ENCODE measurements around the gene YAF2.
A peak's percentile ranks its signal among the peaks of the same experiment; 100 is the strongest.

YAF2 gene

DNA sequence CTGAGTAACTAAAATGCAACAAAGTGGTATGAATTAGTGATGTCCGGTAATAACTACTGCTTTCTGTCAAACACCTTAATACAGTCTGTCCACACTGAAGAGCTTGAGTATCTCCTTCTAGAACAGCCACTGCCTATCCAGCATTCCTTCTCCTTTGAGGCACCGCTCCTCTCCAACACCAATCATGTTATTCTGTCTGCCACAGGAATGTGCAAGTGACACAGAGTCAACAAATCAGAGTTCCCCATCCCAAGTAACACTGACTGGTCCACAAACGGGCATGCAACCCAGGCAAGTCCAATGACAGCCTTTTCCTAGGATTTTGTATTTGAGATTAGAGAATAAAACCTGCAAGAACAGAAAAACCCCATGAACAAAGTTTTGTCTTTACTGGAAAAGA is 97.1 kb downstream of the YAF2 start:
- no peak overlapping the region for H3K27ac ChIP-seq
- TF ChIP-seq, protein P1, sequence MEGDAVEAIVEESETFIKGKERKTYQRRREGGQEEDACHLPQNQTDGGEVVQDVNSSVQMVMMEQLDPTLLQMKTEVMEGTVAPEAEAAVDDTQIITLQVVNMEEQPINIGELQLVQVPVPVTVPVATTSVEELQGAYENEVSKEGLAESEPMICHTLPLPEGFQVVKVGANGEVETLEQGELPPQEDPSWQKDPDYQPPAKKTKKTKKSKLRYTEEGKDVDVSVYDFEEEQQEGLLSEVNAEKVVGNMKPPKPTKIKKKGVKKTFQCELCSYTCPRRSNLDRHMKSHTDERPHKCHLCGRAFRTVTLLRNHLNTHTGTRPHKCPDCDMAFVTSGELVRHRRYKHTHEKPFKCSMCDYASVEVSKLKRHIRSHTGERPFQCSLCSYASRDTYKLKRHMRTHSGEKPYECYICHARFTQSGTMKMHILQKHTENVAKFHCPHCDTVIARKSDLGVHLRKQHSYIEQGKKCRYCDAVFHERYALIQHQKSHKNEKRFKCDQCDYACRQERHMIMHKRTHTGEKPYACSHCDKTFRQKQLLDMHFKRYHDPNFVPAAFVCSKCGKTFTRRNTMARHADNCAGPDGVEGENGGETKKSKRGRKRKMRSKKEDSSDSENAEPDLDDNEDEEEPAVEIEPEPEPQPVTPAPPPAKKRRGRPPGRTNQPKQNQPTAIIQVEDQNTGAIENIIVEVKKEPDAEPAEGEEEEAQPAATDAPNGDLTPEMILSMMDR (IDR thresholded peaks at IDR 0.05) = no peak
- intact Hi-C loops (cut with DNase I; ENCODE audit: low total_unique reads) = no loop called here
- H3K27me3 ChIP-seq = no peaks in the 10 kb centered on the region
- no peaks in the 10 kb centered on the region for H3K9me3 ChIP-seq
- peaks cover 0 to 14% (median 12%) of the 10 kb centered on the region in 4 donors for H3K4me1 ChIP-seq
- H3K36me3 ChIP-seq = no peaks in the 10 kb centered on the region
- H3K4me3 ChIP-seq = no peak overlapping the region
- no peak for DNase-seq

DNA sequence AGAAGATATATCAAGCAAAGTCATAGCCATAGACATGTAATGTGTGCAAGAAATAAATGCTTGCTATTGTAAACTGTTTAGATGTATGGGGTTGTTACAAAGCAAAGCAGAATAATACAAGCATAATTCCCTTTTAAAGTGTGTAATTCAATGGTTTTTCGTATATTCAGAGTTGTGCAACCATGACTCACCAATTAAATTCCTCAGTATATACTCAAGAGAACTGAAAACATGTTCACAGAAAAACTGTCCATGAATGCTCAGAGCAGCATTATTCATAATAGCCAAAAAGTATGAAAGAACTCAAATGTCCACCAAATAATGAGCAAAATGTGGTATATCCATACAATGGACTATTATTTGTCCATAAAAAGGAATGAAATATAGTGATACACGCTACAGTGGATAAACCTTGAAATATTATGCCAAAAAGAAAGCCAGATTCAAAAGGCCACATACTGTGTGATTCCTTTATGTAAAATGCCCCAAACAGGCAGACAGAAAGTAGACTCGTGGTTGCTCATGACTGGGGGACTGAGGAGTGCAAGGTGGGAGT is 102.7 kb downstream of the YAF2 start:
- no peak for DNase-seq
- Histone ChIP-seq H3K27ac (no peak overlapping the region), H3K4me1 (peaks cover 0 to 18% (median 8%) of the 10 kb centered on the region in 4 donors), H3K4me3 (no peak overlapping the region), H3K36me3 (no peaks in the 10 kb centered on the region), H3K27me3 (no peaks in the 10 kb centered on the region), H3K9me3 (no peaks in the 10 kb centered on the region)
- TF ChIP-seq, protein P1 (IDR thresholded peaks at IDR 0.05) = no peak
- intact Hi-C loops (cut with DNase I; ENCODE audit: low total_unique reads) = no loop called here

DNA sequence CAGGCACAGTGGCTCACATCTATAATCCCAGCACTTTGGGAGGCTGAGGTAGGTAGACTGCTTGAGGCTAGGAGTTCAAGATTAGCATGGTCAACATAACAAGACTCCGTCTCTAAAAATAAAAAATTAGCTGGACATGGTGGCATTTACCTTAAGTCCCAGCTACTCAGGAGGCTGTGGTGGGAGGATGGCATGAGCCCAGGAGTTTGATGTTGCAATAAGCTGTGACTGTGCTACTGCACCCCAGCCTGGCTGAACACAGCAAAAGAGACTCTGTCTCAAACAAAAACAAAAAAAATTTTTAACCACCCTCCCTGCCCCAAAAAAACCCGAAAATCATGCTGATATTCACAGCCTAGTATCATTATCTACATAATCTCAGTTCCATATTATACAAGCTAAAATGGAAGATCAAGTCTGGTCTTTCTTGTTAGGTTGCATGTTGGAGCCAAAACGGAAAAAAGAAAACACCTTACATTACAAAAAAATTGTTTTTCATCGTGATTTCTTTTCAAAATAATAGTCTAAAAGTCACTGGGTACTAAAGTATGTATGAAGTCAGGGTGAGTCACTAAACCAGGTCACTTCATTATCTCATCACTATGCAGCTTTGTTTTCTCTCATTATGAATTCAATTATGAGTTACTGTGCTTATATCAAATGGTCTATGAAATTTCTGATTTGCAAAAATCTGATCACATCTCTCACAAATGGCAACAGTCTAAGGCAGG is 107.2 kb downstream of the YAF2 start:
- no peak overlapping the region for H3K27ac ChIP-seq

DNA sequence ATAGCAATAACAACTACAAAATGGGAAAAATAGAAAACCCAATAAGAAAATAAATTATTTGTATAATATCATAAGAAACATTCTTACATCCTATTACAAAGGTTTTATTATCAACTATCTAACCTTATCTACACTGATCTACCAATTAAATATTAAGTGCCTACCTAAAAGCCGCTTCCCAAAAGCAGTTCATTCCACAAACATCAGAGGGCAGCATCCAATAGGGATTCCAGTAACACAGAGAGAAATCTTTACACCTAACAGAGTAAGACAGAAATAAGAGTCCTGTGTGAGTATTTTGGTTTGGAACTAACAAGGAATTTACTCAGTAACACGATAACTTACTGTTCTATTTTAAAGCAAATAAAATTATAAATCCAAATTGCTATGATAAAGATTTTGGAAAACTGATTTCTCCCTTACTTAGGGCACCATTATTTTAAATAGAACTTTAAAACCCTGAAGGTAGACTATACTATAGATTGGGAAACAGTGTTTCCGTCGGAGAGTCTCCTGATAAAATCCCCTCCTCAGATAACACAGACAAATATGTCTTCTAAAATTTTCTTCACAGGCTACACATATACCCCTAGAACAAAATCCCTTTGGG is 108.3 kb downstream of the YAF2 start:
- H3K36me3 ChIP-seq = no peaks in the 10 kb centered on the region
- no peak overlapping the region for H3K27ac ChIP-seq
- H3K27me3 ChIP-seq = no peaks in the 10 kb centered on the region
- no peaks in the 10 kb centered on the region for H3K9me3 ChIP-seq
- TF ChIP-seq, protein P1 (IDR thresholded peaks at IDR 0.05) = peak; percentile 81 to 83
- intact Hi-C loops (cut with DNase I; ENCODE audit: low total_unique reads) = loop anchor here (5.0 kb wide), 1 partner anchor 203 kb away; no protein-coding TSS in a partner anchor
- peaks cover 0 to 20% (median 10%) of the 10 kb centered on the region in 4 donors for H3K4me1 ChIP-seq
- H3K4me3 ChIP-seq = no peak overlapping the region
- DNase-seq = no peak

More for the DNA sequence above, 107.2 kb downstream of the YAF2 start:
- intact Hi-C loops (cut with DNase I; ENCODE audit: low total_unique reads) = no loop called here
- Histone ChIP-seq H3K4me3 (no peak overlapping the region), H3K4me1 (peaks cover 0 to 25% (median 10%) of the 10 kb centered on the region in 4 donors), H3K27me3 (no peaks in the 10 kb centered on the region), H3K9me3 (no peaks in the 10 kb centered on the region), H3K36me3 (no peaks in the 10 kb centered on the region)
- peak; percentile 38 to 73 for DNase-seq
- TF ChIP-seq, protein P1 (IDR thresholded peaks at IDR 0.05) = no peak

DNA sequence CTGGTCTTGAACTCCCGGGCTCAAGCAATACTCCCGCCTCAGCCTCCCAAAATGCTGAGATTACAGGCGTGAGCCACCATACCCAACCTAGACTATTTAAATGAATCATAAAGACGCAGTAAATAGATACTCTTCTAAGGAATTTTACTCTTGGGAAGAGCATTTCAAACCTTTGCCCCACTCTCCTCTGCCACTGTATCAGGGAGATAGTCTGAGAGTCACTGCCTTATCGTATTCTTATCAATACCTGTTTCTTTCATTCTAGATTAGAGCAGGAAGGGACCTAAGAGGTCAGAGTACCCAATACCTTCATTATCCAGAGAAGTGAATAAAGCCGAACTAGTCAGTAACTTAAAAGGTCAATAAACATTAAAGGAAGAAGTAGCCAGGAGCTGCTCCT is 109.2 kb downstream of the YAF2 start:
- DNase-seq = no peak
- intact Hi-C loops (cut with DNase I; ENCODE audit: low total_unique reads) = loop anchor here (5.0 kb wide), 1 partner anchor 203 kb away; no protein-coding TSS in a partner anchor

More for the DNA sequence above, 109.2 kb downstream of the YAF2 start:
- TF ChIP-seq, protein P1 (IDR thresholded peaks at IDR 0.05) = no peak
- Histone ChIP-seq H3K4me3 (no peak overlapping the region), H3K36me3 (no peaks in the 10 kb centered on the region), H3K27me3 (no peaks in the 10 kb centered on the region), H3K4me1 (peaks cover 0 to 20% (median 10%) of the 10 kb centered on the region in 4 donors), H3K27ac (no peak overlapping the region), H3K9me3 (no peaks in the 10 kb centered on the region)
